ENCODE data around the gene RABL6.
"Not testable (repeated sequence)": the region's sequence is repeated elsewhere in the genome, so short reads cannot be mapped to it uniquely, and the experiment has no call there.

The RABL6 gene

DNA sequence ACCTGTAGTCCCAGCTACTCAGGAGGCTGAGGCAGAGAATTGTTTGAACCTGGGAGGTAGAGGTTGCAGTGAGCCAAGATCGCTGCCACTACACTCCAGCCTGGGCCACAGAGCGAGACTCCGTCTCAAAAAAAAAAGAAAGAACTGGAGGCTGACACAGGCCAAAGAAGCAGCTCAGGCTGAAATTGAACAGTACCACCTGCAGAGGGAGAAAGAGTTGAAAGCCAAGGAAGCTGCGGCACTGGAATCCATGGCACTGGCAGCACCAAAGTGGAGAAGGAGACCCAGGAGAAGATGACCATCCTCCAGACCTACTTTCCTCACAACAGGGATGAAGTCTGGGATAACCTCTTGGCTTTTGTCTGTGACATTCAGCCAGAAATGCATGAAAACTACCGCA is 27.9 kb upstream of the RABL6 start:
- no peak for DNase-seq (ENCODE audit: low read depth, low spot score)
- H3K9me3 ChIP-seq (ENCODE audit: insufficient read depth, low read length) = peaks cover under 1% of the 10 kb centered on the region; the same call in 1 of the 2 replicates
- TF ChIP-seq ZNF274 (IDR thresholded peaks at IDR 0.05; ENCODE audit: low read depth, low read length) = no peak
- no peak for TF ChIP-seq SUZ12 (IDR thresholded peaks at IDR 0.05; ENCODE audit: extremely low read depth, insufficient read depth, insufficient read length)
- no peak for TF ChIP-seq YY1 (IDR thresholded peaks at IDR 0.05; ENCODE audit: insufficient read depth, insufficient read length)
- H3K27me3 ChIP-seq (ENCODE audit: insufficient read depth, insufficient read length) = peaks cover 15% of the 10 kb centered on the region
- no peak overlapping the region for H3K9ac ChIP-seq (ENCODE audit: insufficient read length, low read depth)
- H3K36me3 ChIP-seq (ENCODE audit: insufficient read depth, insufficient read length, low read length) = no peaks in the 10 kb centered on the region
- no peaks in the 10 kb centered on the region for H3K4me1 ChIP-seq (ENCODE audit: insufficient read depth, insufficient read length)
- no peak overlapping the region for H3K4me3 ChIP-seq (ENCODE audit: insufficient read length, low read depth)

- Histone ChIP-seq H3K27me3 (ENCODE audit: insufficient read depth, insufficient read length) (peaks cover 16% of the 10 kb centered on the region), H3K4me3 (ENCODE audit: insufficient read length, low read depth) (no peak overlapping the region), H3K9me3 (ENCODE audit: insufficient read depth, low read length) (no peaks in the 10 kb centered on the region), H3K9ac (ENCODE audit: insufficient read length, low read depth) (no peak overlapping the region), H3K4me1 (ENCODE audit: insufficient read depth, insufficient read length) (no peaks in the 10 kb centered on the region), H3K36me3 (ENCODE audit: insufficient read depth, insufficient read length, low read length) (no peaks in the 10 kb centered on the region)
- TF ChIP-seq ZNF274 (IDR thresholded peaks at IDR 0.05; ENCODE audit: low read depth, low read length) (no peak), YY1 (IDR thresholded peaks at IDR 0.05; ENCODE audit: insufficient read depth, insufficient read length) (no peak), SUZ12 (IDR thresholded peaks at IDR 0.05; ENCODE audit: extremely low read depth, insufficient read depth, insufficient read length) (no peak)
- no peak for DNase-seq (ENCODE audit: low read depth, low spot score)
These were observed 25.3 kb upstream of the RABL6 start for GRCh38 chr9:136782452-136782851.

GRCh38 chr9:136784249-136784996 is 23.3 kb upstream of the RABL6 start:
- TF ChIP-seq SUZ12 (IDR thresholded peaks at IDR 0.05; ENCODE audit: extremely low read depth, insufficient read depth, insufficient read length) (no peak), ZNF274 (IDR thresholded peaks at IDR 0.05; ENCODE audit: low read depth, low read length) (no peak), YY1 (IDR thresholded peaks at IDR 0.05; ENCODE audit: insufficient read depth, insufficient read length) (no peak)
- H3K9me3 ChIP-seq (ENCODE audit: insufficient read depth, low read length) = no peaks in the 10 kb centered on the region
- H3K27me3 ChIP-seq (ENCODE audit: insufficient read depth, insufficient read length) = peaks cover 8% of the 10 kb centered on the region
- no peak for DNase-seq (ENCODE audit: low read depth, low spot score)
- H3K4me3 ChIP-seq (ENCODE audit: insufficient read length, low read depth) = no peak overlapping the region
- no peaks in the 10 kb centered on the region for H3K36me3 ChIP-seq (ENCODE audit: insufficient read depth, insufficient read length, low read length)
- H3K4me1 ChIP-seq (ENCODE audit: insufficient read depth, insufficient read length) = no peaks in the 10 kb centered on the region
- no peak overlapping the region for H3K9ac ChIP-seq (ENCODE audit: insufficient read length, low read depth)

- H3K27me3 ChIP-seq (ENCODE audit: insufficient read depth, insufficient read length) = peaks cover 8% of the 10 kb centered on the region
- H3K4me1 ChIP-seq (ENCODE audit: insufficient read depth, insufficient read length) = no peaks in the 10 kb centered on the region
- no peak for TF ChIP-seq YY1 (IDR thresholded peaks at IDR 0.05; ENCODE audit: insufficient read depth, insufficient read length)
- H3K4me3 ChIP-seq (ENCODE audit: insufficient read length, low read depth) = no peak overlapping the region
- DNase-seq (ENCODE audit: low read depth, low spot score) = no peak
- H3K9me3 ChIP-seq (ENCODE audit: insufficient read depth, low read length) = no peaks in the 10 kb centered on the region
- H3K9ac ChIP-seq (ENCODE audit: insufficient read length, low read depth) = no peak overlapping the region
- H3K36me3 ChIP-seq (ENCODE audit: insufficient read depth, insufficient read length, low read length) = no peaks in the 10 kb centered on the region
These were observed 22.8 kb upstream of the RABL6 start for GRCh38 chr9:136784997-136785361.

DNA sequence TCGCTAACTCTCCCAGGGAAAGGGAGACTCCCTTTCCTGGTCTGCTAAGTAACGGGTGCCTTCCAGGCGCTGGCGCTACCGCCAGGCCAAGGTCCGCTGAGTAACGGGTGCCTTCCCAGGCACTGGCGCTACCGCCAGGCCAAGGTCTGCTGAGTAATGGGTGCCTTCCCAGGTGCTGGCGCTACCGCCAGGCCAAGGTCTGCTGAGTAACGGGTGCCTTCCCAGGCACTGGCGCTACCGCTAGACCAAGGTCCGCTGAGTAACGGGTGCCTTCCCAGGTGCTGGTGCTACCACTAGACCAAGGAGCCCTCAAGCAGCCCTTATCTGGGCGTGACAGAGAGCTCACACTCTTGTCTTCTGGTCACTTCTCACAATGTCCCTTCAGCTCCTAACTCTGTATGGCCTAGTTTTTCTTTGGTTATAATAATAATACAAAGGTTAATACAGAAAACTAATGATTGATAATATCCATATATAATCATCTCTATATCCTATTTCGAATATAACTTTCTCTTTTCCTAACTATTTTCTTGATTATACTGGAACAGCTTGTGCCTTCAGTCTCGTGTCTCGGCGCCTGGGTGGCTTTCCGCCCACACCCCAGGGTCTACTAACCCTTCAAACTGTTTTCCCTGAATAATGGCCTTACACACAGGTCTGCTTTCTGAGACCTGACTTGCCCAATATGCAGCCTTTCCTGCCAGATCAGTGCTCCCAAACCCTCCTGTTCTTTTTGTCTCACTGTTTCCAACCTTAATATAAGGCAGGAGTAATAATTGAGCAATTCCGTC is 22.0 kb upstream of the RABL6 start:
- DNase-seq (ENCODE audit: low read depth, low spot score); H3K4me1 ChIP-seq (ENCODE audit: insufficient read depth, insufficient read length); H3K4me3 ChIP-seq (ENCODE audit: insufficient read length, low read depth); H3K27me3 ChIP-seq (ENCODE audit: insufficient read depth, insufficient read length); H3K9me3 ChIP-seq (ENCODE audit: insufficient read depth, low read length); H3K9ac ChIP-seq (ENCODE audit: insufficient read length, low read depth); H3K36me3 ChIP-seq (ENCODE audit: insufficient read depth, insufficient read length, low read length): not testable (repeated sequence)

- DNase-seq (ENCODE audit: low read depth, low spot score) = no peak
- no peak for TF ChIP-seq SUZ12 (IDR thresholded peaks at IDR 0.05; ENCODE audit: extremely low read depth, insufficient read depth, insufficient read length)
- no peak for TF ChIP-seq ZNF274 (IDR thresholded peaks at IDR 0.05; ENCODE audit: low read depth, low read length)
- H3K9ac ChIP-seq (ENCODE audit: insufficient read length, low read depth) = no peak overlapping the region
- peaks cover 8% of the 10 kb centered on the region for H3K27me3 ChIP-seq (ENCODE audit: insufficient read depth, insufficient read length)
- H3K4me1 ChIP-seq (ENCODE audit: insufficient read depth, insufficient read length) = no peaks in the 10 kb centered on the region
- H3K9me3 ChIP-seq (ENCODE audit: insufficient read depth, low read length) = no peaks in the 10 kb centered on the region
- H3K36me3 ChIP-seq (ENCODE audit: insufficient read depth, insufficient read length, low read length) = no peaks in the 10 kb centered on the region
- no peak overlapping the region for H3K4me3 ChIP-seq (ENCODE audit: insufficient read length, low read depth)
These were observed 21.3 kb upstream of the RABL6 start for GRCh38 chr9:136786451-136786850.

GRCh38 chr9:136786983-136787382 is 20.8 kb upstream of the RABL6 start:
- H3K4me1 ChIP-seq (ENCODE audit: insufficient read depth, insufficient read length); H3K36me3 ChIP-seq (ENCODE audit: insufficient read depth, insufficient read length, low read length); H3K9me3 ChIP-seq (ENCODE audit: insufficient read depth, low read length); H3K4me3 ChIP-seq (ENCODE audit: insufficient read length, low read depth); H3K9ac ChIP-seq (ENCODE audit: insufficient read length, low read depth); DNase-seq (ENCODE audit: low read depth, low spot score); H3K27me3 ChIP-seq (ENCODE audit: insufficient read depth, insufficient read length): not testable (repeated sequence)
